Lower lobe of right lung (tissue), 2 donors: ENCODE measurements around the gene CCDC181. TPM values are rescaled to one million over a fixed set of nuclear protein-coding genes. Genes with fewer than 3 reads are reported as not detected.
A peak's percentile ranks its signal among the peaks of the same experiment; 100 is the strongest.

Experiments used
- ATAC-seq, 2 donors: fragments of 200-7000 bp; cut with Tn5 transposase; one replicate each; pipeline ENCODE4 v1.9.1; 2020 to 2022; ENCODE audit warnings: mild to moderate bottlenecking in 2 of 2, moderate library complexity in 2 of 2
- DNase-seq: peaks from one replicate; pipeline ENCODE4 v3.0.0-alpha.2; 2020
- H3K27ac ChIP-seq: fragments of 200-600 bp; one replicate; pipeline ENCODE4 v1.8.0; 2022
- H3K27me3 ChIP-seq: fragments of 200-600 bp; one replicate; pipeline ENCODE4 v1.8.0; 2022; ENCODE audit warnings: low read depth
- H3K36me3 ChIP-seq: fragments of 200-600 bp; one replicate; pipeline ENCODE4 v1.8.0; 2022; ENCODE audit warnings: mild to moderate bottlenecking
- H3K4me1 ChIP-seq: fragments of 200-600 bp; one replicate; pipeline ENCODE4 v1.8.0; 2022
- H3K4me3 ChIP-seq: fragments of 200-600 bp; one replicate; pipeline ENCODE4 v1.8.0; 2022; ENCODE audit warnings: mild to moderate bottlenecking
- H3K9me3 ChIP-seq: fragments of 200-600 bp; one replicate; pipeline ENCODE4 v1.8.0; 2022
- intact Hi-C: fragments of 100-400 bp; cut with DNase I; formaldehyde crosslinking; loops from one replicate; pipeline ENCODE4 v1.11.0; 2022
- total RNA-seq: library from RNA; stranded (reverse); fragmentation: NEBNext Ultra II Directional; extraction: Animal tissue kit (Norgen Biotek cat#: 25700); gene quantifications from one replicate; pipeline ENCODE4 v1.2.1, GENCODE V29; 2021
- TF ChIP-seq, protein P1 (sequence below): fragments of 200-600 bp; IDR thresholded peaks from one replicate; pipeline ENCODE4 v1.8.0; 2022; ENCODE audit warnings: antibody characterized with exemption, mild to moderate bottlenecking
- donor health status: DM: no; HTN: yes; CAD: no; lungs with severe emphysema.

Gene CCDC181
- total RNA-seq, 1 donor from 2014 or later, result 1.4 TPM

DNA sequence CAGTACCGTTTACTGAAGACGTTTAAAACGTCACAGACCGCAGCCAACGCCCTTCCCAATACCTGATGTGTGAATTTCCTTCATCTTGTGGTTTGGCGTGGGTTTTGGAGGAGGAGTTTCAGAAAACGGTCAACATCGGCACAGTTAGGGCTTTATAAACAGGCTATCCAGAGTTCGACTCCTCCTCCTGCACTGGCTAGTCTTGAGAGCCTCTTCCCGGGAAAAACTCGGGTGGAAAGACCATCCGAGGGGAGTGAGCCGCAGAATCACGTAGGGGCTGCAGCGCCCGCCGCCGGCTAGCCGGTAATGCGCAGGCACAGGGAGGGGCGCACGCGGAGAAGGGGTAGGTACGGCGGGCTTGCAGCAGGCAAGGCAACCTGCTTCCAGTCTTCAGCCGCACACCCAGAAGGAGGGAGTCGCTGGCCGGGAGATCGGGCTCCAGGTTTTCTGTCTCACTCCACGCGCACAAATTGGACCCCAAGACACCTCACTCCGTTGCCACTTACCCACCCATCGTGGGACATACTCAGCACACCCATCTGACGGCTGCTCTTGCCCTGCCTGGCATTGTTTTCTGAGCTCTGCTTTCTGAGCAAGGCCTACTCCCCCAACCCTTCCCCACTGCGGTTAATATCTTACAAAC, 33.0 kb upstream of the CCDC181 start:
- peak; percentile 59 for DNase-seq
- Histone ChIP-seq H3K9me3 (no peaks in the 10 kb centered on the region), H3K4me1 (peaks cover 9% of the 10 kb centered on the region), H3K27me3 (no peaks in the 10 kb centered on the region), H3K4me3 (peak overlapping the region; percentile 37), H3K36me3 (peaks cover 1% of the 10 kb centered on the region), H3K27ac (no peak overlapping the region)
- TF ChIP-seq, protein P1, sequence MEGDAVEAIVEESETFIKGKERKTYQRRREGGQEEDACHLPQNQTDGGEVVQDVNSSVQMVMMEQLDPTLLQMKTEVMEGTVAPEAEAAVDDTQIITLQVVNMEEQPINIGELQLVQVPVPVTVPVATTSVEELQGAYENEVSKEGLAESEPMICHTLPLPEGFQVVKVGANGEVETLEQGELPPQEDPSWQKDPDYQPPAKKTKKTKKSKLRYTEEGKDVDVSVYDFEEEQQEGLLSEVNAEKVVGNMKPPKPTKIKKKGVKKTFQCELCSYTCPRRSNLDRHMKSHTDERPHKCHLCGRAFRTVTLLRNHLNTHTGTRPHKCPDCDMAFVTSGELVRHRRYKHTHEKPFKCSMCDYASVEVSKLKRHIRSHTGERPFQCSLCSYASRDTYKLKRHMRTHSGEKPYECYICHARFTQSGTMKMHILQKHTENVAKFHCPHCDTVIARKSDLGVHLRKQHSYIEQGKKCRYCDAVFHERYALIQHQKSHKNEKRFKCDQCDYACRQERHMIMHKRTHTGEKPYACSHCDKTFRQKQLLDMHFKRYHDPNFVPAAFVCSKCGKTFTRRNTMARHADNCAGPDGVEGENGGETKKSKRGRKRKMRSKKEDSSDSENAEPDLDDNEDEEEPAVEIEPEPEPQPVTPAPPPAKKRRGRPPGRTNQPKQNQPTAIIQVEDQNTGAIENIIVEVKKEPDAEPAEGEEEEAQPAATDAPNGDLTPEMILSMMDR, result no peak
- intact Hi-C loops, result loop anchor here (10.0 kb wide), 1 partner anchor 84 kb away; no protein-coding TSS in a partner anchor
- peak; percentile 76 to 78 for ATAC-seq

DNA sequence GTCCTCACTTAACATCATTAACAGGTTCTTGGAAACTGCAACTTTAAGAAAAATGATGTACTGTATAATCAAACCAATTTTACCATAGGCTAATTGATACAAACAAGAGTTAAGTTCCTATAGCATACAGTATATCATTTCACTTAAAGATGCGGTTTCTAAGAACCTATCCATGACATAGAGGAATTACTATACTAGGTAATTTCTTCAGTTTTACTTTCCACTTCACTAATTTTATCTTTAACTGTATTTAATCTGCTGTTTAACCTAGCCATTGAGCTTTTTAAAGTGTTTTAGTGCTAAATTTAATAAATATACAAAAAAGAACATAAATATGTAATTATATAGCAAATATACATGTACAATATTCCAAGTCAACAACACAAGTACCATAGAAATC, 30.2 kb upstream of the CCDC181 start:
- DNase-seq (no peak), ATAC-seq (no peak)
- H3K27me3 ChIP-seq, result no peaks in the 10 kb centered on the region
- no peaks in the 10 kb centered on the region for H3K9me3 ChIP-seq
- no peak overlapping the region for H3K4me3 ChIP-seq
- peaks cover 9% of the 10 kb centered on the region for H3K4me1 ChIP-seq
- TF ChIP-seq, protein P1, result no peak
- no peaks in the 10 kb centered on the region for H3K36me3 ChIP-seq
- intact Hi-C loops, result no loop called here
- no peak overlapping the region for H3K27ac ChIP-seq

DNA sequence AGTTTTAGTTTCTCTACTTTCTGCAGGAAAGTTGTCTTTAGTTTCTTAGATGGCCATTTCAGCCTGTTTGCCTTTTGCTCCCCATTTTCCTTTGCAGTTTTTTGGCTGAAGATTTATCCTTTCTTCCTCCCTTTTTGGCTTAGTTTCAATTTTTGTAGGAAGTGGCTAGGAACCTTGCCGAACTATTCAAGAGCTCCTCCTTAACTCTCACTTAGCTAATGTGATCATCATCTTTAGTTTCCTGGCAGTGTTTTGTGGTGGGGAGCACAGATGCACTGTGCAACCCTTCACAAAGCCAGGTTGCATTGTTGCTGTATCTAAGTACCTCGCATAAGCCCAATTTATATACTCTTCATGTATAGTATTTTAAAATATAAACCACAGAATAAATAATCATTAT, 28.8 kb upstream of the CCDC181 start:
- H3K27me3 ChIP-seq, result no peaks in the 10 kb centered on the region
- ATAC-seq, result no peak

DNA sequence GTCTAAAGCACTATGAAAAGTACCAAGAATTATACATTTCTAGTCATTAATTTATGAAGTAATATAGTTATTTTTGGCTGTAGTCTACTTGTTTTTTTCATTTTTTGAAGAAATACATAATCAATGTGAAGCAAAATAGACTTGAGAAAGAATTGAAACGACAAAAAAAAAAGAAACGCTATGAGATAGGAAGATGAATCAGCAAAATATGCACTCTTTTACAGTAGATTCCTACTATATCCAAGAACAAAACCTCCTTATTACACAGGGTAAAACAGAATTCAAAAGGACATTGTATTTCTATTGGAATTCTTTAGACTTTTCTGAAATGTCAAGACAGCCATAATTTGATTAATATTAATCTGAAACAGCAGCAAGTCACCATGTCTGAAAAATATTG, 25.6 kb upstream of the CCDC181 start:
- no peaks in the 10 kb centered on the region for H3K9me3 ChIP-seq
- no peak overlapping the region for H3K4me3 ChIP-seq
- H3K27me3 ChIP-seq, result no peaks in the 10 kb centered on the region
- intact Hi-C loops, result no loop called here
- H3K4me1 ChIP-seq, result no peaks in the 10 kb centered on the region
- DNase-seq (no peak), ATAC-seq (no peak)
- H3K27ac ChIP-seq, result no peak overlapping the region
- H3K36me3 ChIP-seq, result no peaks in the 10 kb centered on the region
- TF ChIP-seq, protein P1, result no peak

More for the DNA sequence above, 28.8 kb upstream of the CCDC181 start:
- peaks cover 9% of the 10 kb centered on the region for H3K4me1 ChIP-seq
- H3K9me3 ChIP-seq, result no peaks in the 10 kb centered on the region
- no peak overlapping the region for H3K27ac ChIP-seq
- H3K4me3 ChIP-seq, result no peak overlapping the region
- TF ChIP-seq, protein P1, result no peak
- H3K36me3 ChIP-seq, result no peaks in the 10 kb centered on the region
- DNase-seq, result no peak
- intact Hi-C loops, result no loop called here

DNA sequence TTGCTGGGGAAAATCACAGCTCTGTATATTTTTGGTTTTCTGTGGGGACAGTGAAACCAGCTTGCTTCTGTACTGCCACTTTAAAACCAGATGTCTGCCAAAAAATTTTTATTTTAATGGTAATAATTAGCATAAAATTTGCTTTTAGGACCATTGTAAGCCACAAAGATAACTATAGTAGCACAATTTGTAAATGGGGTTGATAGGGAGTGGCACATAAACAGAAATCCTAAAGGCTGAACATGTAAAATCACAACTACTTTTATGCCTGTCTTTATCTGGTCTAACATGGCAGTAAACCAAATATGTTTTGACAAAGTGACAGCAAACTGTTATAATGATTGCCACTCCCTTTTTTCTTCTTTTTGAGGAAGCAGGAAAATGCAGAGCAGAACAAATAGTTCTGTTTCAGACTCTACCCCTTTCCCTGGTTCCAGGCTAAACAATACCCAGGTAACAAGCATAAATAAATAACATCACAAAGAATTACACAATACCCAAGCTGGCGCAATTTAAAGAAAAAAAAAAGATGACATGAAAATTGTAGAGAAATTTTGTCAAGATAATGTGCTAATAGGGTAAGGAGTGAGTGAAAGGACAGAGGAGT, 24.0 kb upstream of the CCDC181 start:
- ATAC-seq (peak; percentile 47 to 56), DNase-seq (no peak)
- Histone ChIP-seq H3K27me3 (no peaks in the 10 kb centered on the region), H3K27ac (no peak overlapping the region), H3K9me3 (no peaks in the 10 kb centered on the region), H3K36me3 (no peaks in the 10 kb centered on the region), H3K4me3 (no peak overlapping the region), H3K4me1 (no peaks in the 10 kb centered on the region)
- intact Hi-C loops, result no loop called here
- TF ChIP-seq, protein P1, result no peak
